ENCODE measurements around the gene ZNHIT2.

DNA sequence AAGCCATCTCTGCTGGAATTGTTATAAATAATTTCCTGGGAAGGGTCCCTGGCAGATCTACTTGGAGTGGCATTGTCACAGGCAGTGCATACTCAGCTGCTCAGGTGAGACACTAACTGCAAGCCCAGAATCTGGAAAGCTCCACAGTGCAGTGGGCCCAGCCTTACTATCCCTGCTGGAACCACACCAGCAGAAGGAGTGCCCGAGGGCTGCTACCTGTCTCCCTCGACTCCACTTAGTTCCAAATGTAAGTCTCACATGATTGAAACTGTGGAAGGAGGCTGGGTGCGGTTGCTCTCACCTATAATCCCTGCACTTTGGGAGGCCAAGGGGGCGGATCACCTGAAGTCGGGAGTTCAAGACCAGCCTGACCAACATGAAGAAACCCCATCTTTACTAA is 31.2 kb upstream of the ZNHIT2 start:
- TF ChIP-seq, protein P1, sequence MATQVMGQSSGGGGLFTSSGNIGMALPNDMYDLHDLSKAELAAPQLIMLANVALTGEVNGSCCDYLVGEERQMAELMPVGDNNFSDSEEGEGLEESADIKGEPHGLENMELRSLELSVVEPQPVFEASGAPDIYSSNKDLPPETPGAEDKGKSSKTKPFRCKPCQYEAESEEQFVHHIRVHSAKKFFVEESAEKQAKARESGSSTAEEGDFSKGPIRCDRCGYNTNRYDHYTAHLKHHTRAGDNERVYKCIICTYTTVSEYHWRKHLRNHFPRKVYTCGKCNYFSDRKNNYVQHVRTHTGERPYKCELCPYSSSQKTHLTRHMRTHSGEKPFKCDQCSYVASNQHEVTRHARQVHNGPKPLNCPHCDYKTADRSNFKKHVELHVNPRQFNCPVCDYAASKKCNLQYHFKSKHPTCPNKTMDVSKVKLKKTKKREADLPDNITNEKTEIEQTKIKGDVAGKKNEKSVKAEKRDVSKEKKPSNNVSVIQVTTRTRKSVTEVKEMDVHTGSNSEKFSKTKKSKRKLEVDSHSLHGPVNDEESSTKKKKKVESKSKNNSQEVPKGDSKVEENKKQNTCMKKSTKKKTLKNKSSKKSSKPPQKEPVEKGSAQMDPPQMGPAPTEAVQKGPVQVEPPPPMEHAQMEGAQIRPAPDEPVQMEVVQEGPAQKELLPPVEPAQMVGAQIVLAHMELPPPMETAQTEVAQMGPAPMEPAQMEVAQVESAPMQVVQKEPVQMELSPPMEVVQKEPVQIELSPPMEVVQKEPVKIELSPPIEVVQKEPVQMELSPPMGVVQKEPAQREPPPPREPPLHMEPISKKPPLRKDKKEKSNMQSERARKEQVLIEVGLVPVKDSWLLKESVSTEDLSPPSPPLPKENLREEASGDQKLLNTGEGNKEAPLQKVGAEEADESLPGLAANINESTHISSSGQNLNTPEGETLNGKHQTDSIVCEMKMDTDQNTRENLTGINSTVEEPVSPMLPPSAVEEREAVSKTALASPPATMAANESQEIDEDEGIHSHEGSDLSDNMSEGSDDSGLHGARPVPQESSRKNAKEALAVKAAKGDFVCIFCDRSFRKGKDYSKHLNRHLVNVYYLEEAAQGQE (IDR thresholded peaks at IDR 0.05; ENCODE audit: unreplicated experiment) = no peak
- TF ChIP-seq, protein P2, sequence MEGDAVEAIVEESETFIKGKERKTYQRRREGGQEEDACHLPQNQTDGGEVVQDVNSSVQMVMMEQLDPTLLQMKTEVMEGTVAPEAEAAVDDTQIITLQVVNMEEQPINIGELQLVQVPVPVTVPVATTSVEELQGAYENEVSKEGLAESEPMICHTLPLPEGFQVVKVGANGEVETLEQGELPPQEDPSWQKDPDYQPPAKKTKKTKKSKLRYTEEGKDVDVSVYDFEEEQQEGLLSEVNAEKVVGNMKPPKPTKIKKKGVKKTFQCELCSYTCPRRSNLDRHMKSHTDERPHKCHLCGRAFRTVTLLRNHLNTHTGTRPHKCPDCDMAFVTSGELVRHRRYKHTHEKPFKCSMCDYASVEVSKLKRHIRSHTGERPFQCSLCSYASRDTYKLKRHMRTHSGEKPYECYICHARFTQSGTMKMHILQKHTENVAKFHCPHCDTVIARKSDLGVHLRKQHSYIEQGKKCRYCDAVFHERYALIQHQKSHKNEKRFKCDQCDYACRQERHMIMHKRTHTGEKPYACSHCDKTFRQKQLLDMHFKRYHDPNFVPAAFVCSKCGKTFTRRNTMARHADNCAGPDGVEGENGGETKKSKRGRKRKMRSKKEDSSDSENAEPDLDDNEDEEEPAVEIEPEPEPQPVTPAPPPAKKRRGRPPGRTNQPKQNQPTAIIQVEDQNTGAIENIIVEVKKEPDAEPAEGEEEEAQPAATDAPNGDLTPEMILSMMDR (conservative IDR thresholded peaks at IDR 0.05; ENCODE audit: low read depth in 2 of 2) = no peak
- TF ChIP-seq CREB1 (CRISPR knock-in tag; IDR thresholded peaks at IDR 0.05; ENCODE audit: low read depth) (no peak), EZH2phosphoT487 (IDR thresholded peaks at IDR 0.05; ENCODE audit: unreplicated experiment) (no peak), EZH2 (IDR thresholded peaks at IDR 0.05; ENCODE audit: low read depth, unreplicated experiment) (no peak), POLR2AphosphoS5 (IDR thresholded peaks at IDR 0.05; ENCODE audit: low read depth) (no peak), NANOG (IDR thresholded peaks at IDR 0.05; ENCODE audit: borderline replicate concordance) (no peak), STAT1 (IDR thresholded peaks at IDR 0.05; ENCODE audit: unreplicated experiment) (no peak), JUNB (IDR thresholded peaks at IDR 0.05; ENCODE audit: unreplicated experiment) (no peak), ZNF331 (CRISPR knock-in tag; IDR thresholded peaks at IDR 0.05; ENCODE audit: low read depth) (no peak)

All from GM23338 (cell line).